Stimulated activated CD4-positive, alpha-beta T cell treated with anti-CD3 and anti-CD28 coated beads, Interleukin-1b, Interleukin-23, amount 100 ng/mL, for 48 hours (primary cell): ENCODE measurements around the gene GLT1D1.

Experiments
- DNase-seq: peaks from one replicate; pipeline ENCODE4 v3.0.0-alpha.2; 2020

GLT1D1 gene

DNA sequence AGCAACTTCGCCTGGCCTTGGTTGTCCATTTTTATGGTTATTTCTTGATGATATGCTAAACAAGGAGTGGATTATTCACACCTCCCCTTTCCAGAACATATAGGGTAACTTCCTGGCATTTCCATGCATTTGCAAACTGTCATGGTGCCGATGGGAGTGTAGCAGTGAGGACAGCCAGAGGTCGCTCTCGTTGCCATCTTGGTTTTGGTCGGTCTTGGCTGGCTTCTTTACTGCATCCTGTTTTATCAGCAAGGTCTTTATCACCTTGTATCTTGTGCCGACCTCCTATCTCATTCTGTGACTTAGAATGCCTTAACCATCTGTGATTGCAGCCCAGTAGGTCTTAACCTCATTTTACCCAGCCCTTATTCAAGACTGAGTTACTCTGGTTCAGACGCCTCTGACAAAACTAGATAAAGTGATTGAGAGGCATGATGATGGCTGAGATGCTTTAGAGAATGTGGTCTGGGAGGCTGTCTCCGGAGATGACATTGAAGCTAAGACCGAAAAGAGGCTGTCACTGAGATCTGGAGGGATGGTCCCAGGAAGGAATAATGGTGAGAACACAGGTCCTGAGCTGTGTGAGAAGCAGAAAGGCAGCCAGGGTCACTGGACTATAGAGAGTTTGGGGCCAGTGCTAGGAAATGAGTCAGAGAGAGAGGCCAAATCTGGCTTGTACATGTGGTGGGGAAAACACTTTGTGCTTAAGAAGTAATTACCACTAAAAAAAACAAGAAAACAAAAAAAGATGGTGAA is 2.9 kb downstream of the GLT1D1 start:
- DNase-seq = no peak

- DNase-seq = no peak
Measured at GRCh38 chr12:128856791-128857078, 3.5 kb downstream of the GLT1D1 start.

DNA sequence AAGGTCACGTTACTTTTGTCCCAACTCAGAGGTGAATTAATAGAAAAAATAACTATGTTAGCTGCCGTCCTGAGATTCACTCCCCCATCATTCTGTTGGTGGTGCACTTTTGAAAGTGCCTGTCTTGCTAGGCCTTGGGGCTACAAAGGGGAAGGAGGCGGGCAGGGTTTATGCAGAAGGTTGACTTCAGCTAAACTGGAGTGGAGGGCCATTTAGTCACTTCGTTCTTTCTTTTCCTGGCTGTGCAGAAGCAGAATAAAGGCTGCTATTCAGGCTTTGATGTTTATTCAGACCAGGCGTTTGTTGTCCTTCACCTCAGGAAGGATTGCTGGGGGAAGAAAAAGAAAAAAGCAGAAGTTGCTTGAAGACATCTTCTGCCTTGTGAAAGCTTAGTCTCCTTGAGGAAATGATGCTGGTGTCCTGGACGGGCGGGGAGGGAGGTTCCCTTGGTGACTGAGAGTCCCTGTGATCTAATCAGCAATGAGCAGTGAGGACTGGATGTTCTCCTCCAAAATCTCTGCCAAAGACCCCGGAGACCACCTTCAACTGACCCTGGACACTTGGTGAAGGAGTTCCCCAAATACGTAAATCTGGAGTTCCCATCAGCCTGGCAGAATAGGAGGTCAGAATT is 4.0 kb downstream of the GLT1D1 start:
- no peak for DNase-seq

GRCh38 chr12:128859311-128859710 is 6.0 kb downstream of the GLT1D1 start:
- DNase-seq = no peak

- no peak for DNase-seq
Measured at GRCh38 chr12:128861226-128862016, 8.1 kb downstream of the GLT1D1 start.

DNA sequence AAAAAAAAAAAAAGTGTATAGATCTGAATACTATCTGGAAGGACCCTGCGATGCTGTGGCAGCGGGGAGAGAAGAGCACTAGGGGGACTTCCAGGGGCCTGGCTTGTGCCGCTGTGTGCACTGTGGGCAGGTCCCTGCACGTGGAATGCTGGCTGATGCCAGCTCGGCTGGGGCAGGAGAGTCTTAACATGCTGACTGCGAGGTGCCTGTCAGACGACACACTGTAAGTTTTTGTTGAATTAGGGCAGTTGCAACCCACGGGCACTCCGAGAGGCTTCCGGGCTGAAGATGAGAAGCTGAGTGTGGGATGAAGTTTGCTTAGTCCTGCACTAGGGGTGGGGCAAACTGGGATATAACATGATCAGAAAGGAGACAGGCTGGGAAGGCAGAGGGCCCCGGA is 10.7 kb downstream of the GLT1D1 start:
- DNase-seq = no peak

DNA sequence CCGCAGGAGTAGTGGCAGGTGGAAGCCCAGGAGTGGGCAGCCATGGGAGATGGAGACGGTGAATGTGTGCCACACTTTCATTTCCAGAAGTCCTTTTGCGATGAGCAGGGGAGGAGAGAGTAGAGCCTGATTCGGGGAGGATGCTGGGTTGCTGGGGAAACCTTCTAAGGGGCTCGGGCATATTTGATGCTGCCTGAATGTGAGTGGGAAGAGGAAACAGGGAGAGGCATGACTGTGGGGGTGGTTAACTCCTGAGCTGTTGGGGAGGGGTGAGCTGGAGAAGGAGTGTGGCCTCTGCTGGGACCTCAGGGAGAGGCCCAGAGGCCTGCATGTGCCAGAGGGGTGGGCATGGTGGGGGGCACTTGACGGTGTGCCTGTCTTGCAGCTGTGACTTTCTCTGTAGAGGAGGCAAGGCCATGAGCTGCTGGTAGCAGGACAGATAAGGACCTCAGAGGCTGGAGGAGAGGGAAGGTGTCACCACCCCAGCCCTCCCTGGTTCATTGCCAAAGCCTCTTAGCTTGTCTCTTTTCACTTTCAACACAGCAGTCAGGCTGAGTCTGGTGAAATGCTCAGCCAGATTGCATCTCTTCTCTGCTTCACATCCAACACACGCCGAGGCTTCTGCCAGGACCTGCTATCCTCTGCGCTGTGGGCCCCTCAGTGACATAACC is 11.4 kb downstream of the GLT1D1 start:
- DNase-seq = no peak

DNA sequence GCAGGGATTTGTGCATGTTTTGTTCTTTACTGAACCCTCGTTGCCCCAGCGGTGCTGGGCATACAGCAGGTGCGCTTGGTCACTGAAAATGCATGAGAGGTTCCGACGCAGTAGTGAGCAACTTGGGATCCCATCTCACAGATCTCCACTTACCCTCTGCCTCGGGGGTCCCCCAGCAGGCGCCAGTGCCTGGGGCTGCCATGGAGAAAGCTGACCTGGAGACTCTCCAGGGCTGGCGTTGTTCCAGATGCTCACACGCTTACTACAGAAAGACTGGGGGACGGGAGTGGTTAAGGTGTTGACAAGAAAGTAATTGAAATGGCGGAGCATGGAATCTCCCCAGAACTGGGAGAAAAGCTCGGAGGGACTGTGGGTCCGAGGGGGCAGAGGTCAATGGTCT is 14.2 kb downstream of the GLT1D1 start:
- DNase-seq = no peak

DNA sequence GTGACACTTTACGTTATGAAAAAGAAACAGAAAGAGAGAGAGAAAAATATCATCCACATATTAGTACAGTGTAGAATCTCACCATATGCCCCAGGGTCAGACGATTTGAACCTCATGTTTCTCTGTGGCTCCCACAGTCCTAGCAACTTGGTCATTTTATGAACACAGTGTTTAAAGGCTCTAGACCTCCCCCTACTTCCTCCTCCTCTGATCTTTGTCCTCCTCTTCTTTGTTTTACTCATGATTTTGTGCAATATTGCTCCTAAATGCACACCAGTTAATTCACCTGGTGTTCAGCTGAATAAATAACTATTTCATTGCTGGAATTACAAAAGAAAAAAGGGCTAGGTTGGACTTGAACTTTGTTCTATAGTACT is 18.2 kb downstream of the GLT1D1 start:
- no peak for DNase-seq

- DNase-seq = no peak
Measured at GRCh38 chr12:128872303-128872702, 19.0 kb downstream of the GLT1D1 start.

GRCh38 chr12:128876559-128876958 is 23.3 kb downstream of the GLT1D1 start:
- DNase-seq = no peak

DNA sequence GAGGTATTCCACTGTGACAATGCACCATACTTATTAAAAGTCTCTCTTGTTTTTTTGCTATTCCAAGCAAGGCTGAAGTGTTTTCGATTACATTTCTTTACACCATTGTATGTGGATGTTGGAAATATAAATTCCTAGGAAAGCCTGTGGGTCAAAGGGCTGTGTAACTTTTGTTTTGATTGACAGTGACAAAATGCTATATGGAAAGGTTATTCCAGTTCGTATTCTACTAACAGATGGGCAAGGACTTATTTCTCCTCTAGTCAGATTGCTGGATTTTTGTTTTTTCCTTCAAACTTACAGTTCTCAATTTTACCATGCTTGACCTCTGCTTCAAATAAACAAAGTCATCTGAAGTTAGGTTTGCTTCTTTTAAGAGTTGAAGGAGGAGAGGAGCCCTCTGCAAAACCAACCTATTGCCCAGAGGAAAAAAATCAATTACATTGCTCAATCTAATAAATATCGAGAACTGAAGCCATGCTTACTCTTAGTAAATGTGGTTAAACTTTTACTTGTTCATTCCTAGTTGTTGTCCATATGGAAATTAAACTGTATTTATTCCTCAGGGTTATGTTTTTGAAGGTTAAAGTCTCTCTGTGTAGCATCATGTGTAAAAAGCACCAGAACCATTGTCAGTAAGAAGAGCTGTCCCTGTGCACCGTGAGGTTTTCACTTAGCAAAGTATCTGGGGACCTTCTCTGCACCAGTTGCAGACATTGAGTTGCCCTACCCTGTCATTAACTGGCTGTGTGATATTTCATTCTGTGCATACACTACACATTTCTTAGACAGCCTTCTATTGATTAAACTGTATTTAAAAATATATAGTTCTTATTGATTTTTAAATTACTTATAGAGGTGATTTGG is 26.9 kb downstream of the GLT1D1 start:
- no peak for DNase-seq

DNA sequence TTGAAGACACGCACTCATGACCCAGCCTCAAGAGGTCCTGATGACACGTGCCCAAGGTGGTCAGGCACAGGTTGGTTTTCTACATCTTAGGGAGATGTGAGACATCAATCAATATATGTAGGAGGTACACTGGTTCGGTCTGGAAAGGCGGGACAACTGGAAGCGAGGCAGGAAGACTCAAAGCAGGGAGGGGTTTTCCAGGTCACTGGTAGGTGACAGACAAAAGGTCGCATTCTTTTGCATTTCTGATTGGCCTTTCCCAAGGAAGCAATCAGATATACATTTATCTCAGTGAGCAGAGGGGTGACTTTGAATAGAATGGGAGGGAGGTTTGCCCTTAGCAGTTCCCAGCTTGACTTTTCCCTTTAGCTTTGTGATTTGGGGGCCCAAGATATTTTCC is 38.6 kb downstream of the GLT1D1 start:
- DNase-seq = no peak

DNA sequence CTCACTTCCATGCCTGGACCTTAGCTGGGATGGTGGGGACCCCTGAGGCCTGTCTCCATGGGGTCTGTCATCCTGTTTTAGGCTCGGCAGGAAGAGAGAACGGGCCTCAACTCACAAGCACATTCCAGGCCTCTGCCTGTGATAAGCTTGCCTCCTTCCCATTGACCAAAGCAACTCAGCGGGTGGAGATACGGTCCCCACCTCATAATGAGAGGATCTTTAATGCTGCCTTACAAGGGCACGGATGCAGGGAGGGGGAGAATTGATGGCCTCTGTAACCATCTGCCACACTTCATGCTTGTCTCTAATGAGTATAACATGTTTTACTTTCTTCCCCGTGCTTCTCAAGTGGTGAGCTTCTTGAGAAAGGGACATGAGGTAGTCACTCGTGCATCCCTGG is 50.0 kb downstream of the GLT1D1 start:
- DNase-seq = no peak

DNA sequence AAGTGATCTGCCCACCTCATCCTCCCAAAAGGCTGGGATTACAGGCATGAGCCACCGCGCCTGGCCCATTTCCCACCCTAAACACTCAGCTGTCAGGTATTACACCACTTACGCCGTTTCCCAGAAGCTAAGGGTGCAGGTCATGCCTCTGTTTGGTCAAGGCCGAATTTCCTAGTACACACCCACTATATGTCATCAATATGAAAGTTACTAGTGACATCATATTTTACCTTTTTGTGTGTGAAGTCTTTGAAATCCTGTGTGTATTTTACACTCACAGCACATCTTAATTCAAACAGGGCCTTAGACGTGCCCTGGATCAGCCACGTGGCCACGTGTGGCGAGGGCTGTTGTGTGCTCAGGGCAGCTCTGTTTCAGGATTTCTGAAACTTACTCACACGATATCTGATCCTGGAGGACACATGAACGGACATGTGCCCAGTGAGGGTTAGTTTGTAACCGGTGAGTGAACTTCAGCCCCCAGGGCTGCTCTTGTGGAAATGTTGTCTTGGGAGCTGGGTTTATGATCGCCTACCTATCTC is 51.8 kb downstream of the GLT1D1 start:
- no peak for DNase-seq

- DNase-seq = no peak
Measured at GRCh38 chr12:128906485-128907137, 53.3 kb downstream of the GLT1D1 start.

GRCh38 chr12:128908254-128908653 is 55.0 kb downstream of the GLT1D1 start:
- no peak for DNase-seq

DNA sequence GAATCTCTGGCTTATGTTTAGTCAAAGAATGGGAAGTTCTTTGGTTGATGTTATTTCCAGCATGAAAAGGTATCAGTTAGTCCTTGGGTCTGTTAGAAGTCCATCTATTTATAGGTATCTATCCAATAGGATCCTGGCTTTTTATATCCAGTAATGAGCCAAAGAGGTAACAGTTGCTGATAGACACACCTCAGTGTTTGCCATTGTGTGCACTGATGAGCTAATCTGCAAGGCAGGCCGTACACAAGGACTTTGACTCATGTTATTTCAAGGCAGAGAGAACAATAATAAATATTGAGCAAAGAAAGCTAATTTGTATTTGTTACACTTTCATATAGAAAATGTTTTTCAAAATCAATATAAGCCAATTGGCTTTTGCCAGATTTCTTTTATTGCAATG is 56.4 kb downstream of the GLT1D1 start:
- DNase-seq = no peak

DNA sequence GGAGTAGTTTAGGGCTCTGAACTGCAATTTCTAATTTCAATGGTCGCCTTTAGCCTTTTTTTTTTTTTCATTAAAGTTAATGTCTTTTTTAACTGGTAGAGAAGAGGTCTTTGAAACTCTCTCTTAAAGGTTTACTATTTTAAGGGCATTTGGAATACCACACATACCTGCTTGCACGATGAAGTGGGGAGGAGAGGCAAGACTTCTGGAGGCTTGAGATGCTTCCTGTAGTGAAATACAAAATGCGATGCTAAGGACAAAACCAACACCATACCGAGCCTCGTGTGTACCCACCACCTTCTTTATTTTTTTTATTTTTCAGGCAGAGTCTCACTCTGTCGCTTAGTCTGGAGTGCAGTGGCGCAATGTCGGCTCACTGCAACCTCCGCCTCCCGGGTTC is 57.4 kb downstream of the GLT1D1 start:
- DNase-seq = no peak

DNA sequence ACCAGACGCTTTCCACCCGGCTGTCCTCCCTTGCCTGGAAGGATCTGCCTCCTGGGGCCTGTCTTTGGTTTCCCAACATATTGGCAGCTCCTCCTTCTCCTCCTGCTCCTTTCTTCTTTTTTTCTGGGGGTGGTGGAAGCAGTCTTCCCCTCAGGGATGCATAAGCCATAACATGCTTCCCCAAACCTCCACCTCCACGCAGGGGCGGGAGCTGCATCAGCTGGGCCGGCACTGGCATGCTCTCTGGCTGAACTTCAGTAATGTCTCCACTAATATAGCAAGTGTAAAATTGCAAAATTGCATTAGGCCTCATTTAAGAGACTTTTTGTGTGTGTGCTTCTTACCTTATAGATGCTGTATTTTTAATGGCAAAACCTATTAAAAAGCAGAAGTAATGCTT is 58.6 kb downstream of the GLT1D1 start:
- DNase-seq = no peak

DNA sequence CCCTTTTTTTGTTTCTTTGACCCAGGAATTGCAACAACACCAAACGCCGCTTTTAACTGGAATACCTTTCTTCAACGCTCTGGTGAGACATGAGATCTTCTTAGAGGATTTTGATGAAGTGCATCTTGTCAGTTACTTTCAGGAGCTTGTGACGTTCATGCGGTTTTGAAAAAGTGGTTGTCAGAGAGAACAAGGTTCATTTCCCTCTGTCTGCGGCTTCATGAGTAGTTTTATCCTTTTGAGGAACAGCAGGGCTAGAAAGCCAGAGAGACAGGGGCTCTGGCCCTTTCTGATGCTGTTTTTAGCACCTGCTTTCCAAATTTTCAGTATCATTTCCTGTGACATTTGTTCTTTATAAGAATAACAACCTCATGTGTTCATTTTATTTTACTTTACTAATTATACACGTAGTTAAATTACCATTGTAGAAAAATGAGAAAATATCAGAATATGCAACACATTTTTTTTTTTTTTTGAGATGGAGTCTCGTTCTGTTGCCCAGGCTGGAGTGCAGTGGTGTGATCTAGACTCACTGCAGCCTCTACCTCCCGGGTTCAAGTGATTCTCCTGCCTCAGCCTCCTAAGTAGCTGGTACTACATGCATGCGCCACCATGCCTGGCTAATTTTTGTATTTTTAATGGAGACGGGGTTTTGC is 61.8 kb downstream of the GLT1D1 start:
- DNase-seq = peak; percentile 46
